Activated CD4-positive, alpha-beta T cell treated with anti-CD3 and anti-CD28 coated beads, Interleukin-2, Interleukin-4, amounts not matched to agents 100 ng/mL and 50 ng/mL, durations not matched to agents 16 hours and 8 hours (primary cell): ENCODE results near the gene MICAL3.

Experiments used
- DNase-seq: peaks from one replicate; pipeline ENCODE4 v3.0.0-alpha.2; 2020; ENCODE audit warnings: low spot score

The MICAL3 gene

DNA sequence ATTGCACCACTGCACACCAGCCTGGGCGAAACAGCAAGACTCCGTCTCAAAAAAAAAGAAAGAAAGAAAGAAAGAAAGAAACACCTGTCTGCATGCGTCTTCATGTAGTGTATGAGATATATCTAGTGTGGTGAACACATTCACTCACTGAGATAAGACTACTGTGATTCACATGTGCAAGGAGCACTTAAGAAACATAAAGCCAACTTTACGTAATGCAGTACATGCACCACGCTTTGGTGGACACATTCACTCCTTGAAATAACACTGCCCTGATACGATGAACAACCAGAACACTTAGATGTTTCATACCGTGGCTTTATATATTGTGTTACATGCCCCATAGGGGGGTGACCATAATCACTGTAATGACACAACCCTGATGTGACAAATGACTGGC is 96.0 kb downstream of the MICAL3 start:
- DNase-seq: no peak

DNA sequence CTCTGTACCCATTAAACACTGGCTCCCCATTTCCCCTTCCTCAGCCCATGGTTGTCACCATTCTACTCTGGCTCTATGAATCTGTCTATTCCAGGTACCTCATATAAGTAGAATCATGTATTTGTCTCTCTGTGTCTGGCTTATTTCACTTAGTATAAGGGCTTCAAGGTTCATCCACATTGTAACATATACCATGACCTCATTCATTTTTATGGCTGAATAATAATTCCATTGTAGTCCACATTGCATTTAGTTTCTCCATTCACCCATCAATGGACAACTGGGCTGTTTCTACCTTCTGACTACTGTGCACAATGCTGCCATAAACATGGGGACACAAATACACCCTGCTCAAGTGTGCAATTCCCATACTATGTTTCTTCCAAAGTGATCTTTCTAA is 97.3 kb downstream of the MICAL3 start:
- DNase-seq: no peak

DNA sequence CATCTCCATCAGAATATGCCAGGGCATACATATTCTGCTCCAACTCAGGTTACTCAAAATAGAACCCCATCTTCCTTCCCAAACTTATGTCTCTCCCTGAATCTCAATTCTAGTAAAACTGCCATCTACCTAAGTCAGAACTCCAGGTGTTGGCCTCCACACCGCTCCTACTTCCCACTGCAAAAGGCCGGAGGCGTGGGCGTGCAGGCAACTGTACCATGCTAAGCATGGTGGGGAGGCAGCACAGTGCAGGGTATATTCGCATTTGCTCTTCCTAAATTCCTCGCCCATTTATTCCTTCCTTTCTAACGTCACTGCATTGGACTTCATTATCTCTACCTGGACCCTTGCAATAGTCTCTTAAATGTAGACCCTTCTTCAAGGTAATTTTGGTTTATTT is 97.8 kb downstream of the MICAL3 start:
- no peak for DNase-seq

- no peak for DNase-seq
Measured at GRCh38 chr22:17925431-17925841, 98.9 kb downstream of the MICAL3 start.

DNA sequence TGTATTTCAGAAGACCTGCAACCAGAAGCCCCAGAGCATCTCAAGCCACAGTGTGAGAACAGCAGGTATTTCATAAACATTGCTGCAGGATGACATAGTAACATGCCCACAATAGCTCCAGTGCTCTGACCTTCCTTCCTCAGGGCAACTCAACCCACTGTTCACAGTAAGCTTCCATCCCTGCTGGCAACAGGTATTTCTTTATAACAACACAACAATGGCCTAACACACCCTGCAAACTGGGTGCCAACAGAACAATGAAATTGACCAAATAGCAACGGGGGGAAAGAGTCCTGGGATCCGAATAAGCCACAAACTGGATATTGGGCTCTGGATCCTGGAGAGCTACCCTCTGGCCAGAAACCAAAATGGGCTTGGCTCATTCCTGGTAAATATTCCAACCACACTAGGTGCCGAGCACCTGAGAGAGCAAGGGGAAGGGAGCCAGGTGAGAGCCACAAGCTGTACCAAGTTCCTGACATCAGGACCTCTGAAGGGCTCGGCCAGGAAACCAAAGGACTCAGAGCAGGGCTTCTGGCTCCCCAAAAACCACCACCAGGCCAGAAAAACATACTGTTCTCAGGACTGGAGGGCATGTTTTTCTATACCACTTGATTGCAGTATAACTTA is 99.5 kb downstream of the MICAL3 start:
- no peak for DNase-seq

GRCh38 chr22:17924076-17924475 is 100.3 kb downstream of the MICAL3 start:
- no peak for DNase-seq

DNA sequence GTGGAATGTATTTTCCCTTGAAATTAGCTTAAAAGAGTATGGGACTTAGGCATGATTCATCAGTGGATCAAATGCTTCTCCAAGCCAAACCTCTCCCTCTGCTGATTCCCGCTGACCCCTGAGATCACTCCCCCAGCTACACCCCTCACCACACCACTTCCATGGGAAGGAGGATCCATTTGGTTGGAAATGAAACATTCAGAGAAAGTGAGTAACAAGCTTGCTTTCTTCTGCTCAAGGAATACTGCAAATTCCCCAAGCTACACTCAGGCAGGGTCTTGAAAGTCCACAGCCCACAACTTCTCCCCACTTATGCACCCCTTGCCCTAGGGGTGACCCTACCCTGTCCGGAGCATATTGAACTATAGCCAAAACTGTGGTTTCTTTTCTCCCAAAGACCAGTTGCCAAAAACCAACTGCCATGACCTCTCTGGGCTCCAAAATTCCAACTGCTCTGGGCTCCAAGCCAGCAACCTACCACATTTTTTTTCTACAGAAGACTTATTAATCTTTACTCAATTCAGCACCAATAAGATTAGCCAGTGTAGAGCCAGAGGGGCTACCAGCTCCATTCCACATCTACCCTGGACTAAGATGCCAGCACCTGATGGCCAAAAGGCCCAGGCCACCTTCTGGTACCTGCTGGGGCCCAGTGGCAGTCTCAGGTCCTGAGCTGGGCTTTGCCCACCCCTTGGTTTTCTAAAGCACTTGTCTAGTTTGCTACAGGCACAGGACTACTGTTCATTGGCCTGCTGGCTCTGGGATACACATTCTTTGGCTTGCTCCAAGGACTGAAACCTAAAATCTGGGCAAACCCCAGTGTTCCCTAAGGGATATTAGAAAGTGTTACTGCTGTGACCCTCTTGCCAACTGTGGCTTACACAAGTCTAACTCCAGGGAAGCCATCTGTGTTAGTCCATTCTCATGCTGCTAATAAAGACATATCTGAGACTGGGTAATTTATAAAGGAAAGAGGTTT is 101.1 kb downstream of the MICAL3 start:
- DNase-seq: no peak

DNA sequence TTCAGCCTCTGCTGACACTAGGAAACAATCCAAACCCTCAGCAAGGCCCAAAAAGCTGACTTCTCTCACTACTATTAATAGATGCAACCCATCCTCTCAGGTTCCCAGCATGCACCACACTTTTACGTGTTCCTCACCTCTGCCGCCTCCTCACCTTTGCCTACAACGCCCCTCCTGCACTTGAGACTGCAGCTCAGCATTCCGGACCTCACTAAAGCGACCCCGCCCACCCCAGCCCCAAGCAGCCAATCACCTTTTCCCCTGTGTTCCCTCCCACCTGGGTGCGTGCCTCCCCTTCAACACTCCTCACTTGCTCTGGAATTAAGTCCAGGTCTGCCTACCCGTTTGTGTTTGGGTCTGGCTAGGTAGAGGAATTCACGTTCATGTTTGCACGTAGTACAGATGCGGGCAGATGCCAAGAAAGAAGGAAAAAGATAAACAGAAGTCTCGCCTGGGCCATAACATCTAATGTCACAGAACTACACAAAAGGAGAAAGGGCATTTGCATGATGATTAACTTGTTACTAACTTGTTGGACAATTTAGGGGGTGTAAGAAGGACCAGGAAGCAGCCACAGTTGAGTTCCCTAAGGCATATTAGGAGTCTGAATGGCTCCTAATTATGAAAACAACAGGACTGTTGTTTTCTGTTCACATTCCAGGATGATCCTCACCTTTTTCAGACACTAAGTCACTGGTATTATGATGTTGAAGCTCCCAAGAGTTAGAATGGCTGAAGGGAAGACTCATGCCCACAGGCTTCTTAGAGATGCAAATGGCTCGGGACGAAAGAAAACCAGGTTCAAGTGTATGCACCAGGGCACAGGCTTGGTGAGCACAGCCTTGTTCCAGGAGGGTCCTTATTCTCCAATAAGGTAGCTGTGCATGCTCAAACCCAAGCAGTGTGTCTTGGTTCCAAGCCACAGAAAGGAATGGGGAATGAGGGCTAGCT is 102.2 kb downstream of the MICAL3 start:
- no peak for DNase-seq

- DNase-seq: no peak
Measured at GRCh38 chr22:17920992-17921650, 103.2 kb downstream of the MICAL3 start.

DNA sequence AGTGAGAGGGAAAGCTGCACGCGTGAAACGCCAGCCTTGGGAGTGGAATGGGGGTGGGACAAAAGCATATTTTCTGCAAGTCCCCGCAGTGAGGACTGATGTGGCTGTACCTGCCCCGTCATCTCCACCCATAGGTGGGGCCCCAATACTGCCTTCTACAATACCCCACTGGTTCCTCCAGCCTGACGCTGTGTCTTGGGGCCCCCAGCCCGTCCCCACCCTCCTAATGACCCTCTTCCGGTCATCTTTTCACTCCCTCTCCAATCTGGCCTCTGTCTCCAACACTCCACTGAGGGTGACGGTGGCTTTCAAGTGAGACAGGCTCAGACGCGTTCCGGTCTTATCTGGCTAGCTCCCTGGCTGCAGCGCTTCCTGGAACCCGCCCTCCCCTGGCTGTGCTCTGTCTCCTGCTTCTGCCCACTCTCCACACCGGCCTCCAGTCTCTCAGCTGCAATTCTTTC is 104.2 kb downstream of the MICAL3 start:
- DNase-seq: no peak

DNA sequence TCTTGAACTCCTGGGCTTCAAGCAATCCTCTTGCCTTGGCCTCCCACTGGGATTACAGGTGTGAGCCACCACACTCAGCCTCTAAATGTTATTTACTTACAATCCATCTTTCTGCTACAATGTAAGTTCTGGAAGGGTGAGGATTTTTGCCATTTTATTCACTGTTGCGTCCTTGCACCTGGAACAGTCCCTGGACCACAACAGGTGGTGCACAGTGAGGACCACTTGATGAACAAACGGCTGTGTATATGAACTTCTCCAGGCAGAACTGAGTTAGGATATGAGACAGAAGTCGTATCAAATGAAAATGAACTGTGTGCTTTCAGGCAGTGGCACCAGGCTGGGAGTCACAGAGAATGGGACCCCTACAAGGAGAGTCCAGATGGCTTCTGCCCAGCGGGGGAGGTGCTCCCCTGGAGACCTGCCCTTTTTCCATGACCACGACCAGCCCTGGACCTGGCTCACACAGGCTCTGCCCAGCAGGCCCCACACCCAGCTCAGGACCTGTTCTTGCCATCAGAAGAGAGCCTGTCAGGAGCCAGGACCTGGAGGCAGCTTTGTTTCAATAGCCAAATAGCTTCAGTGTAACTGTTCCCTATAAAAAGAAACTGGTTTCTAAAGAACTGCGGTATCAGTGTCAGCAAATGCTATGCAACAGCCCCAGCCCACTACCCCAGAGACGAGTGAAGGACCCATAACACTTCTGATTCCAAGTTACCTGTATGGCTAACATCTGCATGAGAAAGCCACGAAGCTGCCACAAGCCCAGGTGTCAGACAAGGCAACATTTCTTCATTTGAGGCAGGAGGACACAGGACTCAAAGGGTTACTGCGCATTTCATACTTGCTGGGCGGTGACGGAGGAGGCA is 104.9 kb downstream of the MICAL3 start:
- DNase-seq: no peak

DNA sequence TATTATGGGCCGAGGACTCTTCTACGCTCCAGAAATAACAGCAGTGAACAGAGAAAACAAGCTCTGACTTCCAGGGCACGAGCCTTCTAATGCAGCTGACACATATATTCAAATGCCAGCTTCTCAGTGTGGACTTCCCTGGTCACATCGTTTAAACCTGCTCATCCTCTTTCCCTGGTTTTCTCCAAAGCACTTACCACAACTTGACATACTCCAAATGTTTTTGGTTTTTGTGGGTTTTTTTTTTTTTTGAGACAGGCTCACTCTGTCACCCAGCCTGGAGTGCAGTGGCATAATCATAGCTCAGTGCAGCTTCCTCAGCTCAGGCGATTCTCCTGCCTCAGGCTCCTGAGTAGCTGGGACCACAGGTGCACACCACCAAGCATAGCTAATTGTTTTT is 105.5 kb downstream of the MICAL3 start:
- DNase-seq: no peak

- no peak for DNase-seq
Measured at GRCh38 chr22:17917490-17917983, 106.8 kb downstream of the MICAL3 start.

DNA sequence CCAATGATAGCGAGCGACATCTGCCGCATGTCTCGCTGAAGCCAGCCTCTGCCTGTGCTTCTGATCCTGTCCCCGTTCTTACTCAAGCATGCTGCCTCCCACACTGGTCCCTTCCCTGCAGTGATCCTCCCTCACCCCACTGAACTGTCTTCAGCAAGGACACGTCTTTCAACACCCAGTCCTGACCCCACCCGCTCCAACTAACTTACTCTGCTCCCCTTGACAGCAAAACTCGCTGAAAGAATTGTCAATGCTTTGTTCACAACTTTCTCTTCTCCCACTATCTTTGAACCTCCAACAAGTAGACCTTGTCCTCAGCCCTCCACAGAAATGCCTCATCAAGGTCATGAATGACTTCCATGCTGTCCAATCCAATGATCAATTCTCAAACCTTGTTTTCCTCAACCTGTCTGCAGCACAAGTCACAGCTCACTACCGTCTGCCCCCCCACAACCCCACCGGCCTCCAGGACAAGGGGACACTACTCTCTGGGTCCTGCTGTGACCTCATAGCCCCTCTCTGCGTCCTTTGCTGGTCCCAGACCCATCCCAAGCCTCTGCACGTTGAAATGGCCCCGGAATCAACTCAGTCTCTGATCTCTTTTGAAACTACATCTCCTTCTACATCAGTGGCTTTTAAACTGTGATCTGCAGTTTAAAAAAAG is 108.0 kb downstream of the MICAL3 start:
- no peak for DNase-seq

DNA sequence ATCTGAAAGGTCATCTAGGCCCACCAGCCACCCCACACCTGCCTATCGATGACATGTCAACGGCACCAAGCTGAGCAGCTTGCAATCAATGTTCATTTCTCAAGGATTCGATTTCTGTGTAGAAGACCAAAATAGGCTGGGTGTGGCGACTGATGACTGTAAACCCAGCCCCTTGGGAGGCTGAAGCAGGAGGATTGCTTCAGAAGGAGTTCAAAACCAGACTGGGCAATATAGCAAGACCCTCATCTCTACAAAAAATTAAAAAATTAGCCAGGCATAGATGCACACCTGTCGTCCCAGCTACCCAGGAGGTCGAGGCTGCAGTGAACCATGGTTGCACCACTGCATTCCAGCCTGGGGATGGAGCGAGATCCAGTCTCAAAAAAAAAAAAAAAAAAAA is 108.7 kb downstream of the MICAL3 start:
- DNase-seq: no peak

DNA sequence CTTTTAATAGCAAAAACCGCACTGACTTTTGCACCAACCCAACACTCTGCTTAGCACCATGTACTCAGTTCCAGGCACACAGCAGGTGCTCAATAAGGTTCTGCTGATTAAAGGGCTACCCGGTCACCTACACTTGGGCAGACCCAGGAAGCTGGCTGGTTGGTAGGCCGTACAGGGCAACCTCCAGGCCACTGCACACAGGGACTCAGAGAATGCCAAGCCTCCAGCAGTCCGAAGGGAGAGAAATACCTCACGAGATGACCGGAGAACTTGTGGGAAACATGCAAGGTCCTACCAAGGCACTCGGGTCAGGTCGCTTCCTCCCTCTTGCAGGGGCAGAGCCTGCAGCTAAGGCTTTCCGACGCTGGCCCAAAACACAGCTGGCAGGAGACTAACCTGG is 109.2 kb downstream of the MICAL3 start:
- no peak for DNase-seq

DNA sequence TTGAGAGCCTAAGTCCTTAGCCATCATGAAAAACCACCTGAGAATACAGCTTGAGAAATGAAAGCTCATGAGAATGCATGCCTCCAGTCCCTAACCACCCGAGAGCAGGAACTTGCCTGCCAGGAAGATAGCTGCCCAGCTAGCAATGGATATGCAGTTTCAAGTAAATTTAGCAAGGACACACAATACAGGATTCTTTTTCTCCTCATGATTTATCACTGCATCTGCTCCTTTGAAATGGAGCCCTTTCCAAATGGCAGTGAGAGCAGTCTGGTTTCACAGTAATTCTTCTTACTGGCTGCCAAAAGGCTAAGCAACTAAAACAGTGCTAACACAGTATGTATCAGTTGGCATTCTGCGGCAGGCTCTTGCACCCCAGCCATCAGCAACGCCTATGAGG is 109.9 kb downstream of the MICAL3 start:
- no peak for DNase-seq

GRCh38 chr22:17913801-17914347 is 110.5 kb downstream of the MICAL3 start:
- DNase-seq: no peak

GRCh38 chr22:17912945-17913721 is 111.2 kb downstream of the MICAL3 start:
- no peak for DNase-seq
